ENCODE results near the gene PRDM15.

The PRDM15 gene

DNA sequence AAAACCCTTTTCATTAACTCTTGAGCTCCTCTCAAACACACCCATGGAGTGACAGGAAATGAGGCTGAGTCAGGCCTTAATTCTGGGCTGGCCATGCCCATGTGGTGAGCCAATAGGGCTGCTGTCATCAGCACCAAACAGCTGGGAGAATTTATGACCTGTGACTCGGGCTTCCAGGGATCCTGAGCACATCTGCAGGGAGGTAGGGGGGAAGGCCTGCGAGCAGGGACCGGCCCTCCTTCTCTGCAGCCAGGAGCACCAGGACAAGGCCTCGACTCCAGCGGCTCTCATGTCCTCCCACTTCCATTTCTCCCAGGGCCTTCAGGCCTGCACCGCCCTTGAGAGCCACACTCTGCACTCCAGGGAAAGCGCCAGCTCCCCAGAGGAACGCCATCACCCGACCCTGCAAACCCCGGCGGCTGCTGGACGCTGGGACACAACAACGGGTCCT, 126.9 kb downstream of the PRDM15 start:
- DNase-seq (ENCODE audit: low read depth in 4 of 4, low spot score in 1 of 4) = no peak

DNA sequence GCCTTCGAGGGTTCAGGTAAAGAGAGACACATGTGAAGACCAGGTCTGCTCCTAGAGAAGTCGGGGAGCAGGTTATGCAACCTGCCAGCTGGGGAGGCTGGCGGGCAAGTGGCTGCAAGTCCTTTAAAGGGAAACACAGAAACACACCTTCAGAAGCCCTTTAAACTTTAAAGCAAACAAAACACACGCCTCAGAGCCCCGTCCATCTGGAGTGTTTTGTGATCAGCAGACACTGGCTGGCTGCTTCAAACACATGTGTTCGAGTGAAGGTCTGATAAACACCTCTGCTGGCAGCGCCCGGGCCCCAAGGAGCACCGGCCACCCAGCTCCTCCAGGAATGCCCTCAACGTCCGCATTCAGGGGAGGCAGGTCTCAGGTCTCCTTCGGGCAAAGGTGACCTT, 127.5 kb downstream of the PRDM15 start:
- DNase-seq (ENCODE audit: low read depth in 4 of 4, low spot score in 1 of 4) = no peak

GRCh38 chr21:41750532-41751151, 128.5 kb downstream of the PRDM15 start:
- DNase-seq (ENCODE audit: low read depth in 4 of 4, low spot score in 1 of 4) = no peak

- no peak for DNase-seq (ENCODE audit: low read depth in 4 of 4, low spot score in 1 of 4)
Measured at GRCh38 chr21:41750051-41750450, 129.1 kb downstream of the PRDM15 start.

- no peak for DNase-seq (ENCODE audit: low read depth in 4 of 4, low spot score in 1 of 4)
Measured at GRCh38 chr21:41749286-41749685, 129.9 kb downstream of the PRDM15 start.
